Activated T-cell treated with anti-CD3 and anti-CD28 coated beads for 1 hour (primary cell): ENCODE results near the gene FRMPD4.

Source experiments
- DNase-seq: peaks from one replicate; pipeline ENCODE4 v3.0.0-alpha.2; 2020; ENCODE audit warnings: low read depth

Gene FRMPD4

DNA sequence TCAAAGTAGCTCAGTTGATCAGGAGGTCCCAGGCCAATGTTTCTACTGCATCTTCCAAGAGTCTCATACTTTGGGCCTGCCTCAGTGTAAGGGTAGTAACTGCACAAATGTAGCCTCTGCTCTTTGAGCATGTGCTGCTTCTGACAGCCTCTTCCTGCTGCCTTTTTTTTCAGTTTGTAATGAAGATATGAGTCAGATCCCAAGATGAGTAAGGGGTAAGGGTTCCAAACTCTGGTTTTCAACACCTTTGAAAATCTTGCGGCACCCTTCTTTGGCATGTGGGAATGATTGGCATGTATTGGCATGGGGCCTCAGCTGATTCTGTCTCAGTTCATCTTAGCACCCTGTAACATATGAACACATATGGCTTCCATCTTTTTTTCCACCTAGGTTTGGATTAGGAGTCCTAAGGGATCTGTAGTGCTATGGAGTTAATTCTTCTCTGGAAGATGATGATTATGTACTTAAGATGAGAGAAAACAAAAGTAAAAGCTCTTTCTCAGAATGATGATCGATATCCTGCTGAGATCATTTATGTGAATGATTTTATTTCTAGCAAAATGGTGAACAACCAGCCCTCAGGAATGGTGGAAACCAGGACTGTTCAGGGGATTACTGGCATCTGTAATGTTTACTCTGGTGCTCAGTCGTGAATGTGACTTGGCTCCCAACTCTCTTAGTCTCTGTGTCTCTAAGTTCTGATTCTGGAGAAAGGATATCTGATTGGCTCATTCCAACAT is 534.3 kb downstream of the FRMPD4 start:
- no peak for DNase-seq

DNA sequence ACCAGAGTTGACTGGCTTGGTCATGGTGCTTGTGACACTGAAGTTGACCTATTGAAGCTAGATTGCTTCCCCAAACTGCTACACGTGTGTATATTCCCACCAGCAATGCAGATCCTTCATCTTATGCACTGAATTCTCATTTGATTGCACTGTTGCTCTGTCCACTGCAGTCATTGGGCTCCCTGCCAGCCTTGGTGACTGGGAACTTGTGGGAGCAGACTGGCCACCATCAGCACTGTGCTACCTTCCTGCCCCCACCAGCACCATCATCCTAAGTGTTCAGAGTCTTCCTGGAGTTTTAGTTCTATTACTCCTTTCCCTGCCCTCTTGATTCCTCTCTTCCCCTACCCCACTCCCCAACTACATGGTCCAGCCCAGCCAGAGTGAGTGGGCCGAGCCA is 535.2 kb downstream of the FRMPD4 start:
- no peak for DNase-seq

DNA sequence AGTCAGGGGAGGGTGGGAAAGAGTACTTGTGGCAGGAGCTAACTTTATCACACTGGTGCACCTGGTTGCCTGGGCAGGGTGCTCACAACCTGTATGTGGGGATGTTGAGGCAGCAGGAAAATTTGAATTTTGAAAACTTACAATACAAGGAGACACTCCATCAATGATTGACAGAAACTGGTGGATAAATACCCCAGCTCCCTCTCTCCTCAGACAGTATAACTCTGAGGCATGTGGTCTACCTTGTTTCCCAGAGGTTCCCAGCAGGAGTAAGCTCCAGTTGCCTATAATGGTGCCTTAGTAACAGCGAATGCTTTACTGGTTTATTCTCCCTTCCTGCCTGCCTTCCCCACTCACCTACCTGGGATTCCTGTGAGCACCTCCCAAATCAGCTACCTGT is 541.2 kb downstream of the FRMPD4 start:
- DNase-seq = no peak

DNA sequence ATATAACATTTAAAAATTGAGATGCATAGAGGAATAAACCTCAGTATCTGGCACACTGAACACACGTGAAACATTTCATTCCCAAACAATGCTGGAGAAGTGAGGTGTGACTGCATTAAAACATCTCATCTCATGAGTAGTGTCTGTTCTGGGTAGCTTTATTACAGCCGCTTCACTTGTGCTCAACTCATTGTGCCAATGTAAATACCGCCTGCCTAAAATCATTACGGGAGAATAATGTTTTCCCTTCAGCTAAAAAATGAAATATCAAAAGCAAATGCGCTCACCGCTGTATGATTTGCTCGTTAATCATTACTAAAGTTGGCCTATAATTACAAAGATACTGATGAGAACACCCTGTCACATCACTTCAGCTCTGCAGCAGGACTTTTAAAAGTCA is 542.8 kb downstream of the FRMPD4 start:
- DNase-seq = no peak

- no peak for DNase-seq
These were observed 547.3 kb downstream of the FRMPD4 start for GRCh38 chrX:12685541-12685940.

GRCh38 chrX:12686331-12686730 is 548.1 kb downstream of the FRMPD4 start:
- no peak for DNase-seq

DNA sequence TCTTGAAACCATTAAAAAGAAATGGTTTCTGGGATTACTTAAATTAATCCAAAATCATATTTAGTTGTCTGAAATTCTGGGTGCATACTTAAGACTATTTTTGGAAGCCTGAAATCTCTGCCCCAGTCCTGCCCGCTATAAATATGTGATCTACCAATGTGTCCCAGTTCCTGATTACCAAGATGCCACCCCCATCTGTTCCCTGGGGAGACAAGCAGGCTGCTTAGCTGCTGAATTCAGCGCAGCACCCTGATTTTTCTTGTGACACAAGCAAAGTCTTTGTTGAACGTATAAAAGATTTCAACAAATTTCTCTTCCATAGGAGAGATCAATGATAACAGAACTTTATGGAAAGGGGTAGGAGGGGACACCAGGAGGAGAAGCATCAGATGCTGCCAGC is 552.4 kb downstream of the FRMPD4 start:
- DNase-seq = no peak

- no peak for DNase-seq
These were observed 555.5 kb downstream of the FRMPD4 start for GRCh38 chrX:12693754-12694153.

DNA sequence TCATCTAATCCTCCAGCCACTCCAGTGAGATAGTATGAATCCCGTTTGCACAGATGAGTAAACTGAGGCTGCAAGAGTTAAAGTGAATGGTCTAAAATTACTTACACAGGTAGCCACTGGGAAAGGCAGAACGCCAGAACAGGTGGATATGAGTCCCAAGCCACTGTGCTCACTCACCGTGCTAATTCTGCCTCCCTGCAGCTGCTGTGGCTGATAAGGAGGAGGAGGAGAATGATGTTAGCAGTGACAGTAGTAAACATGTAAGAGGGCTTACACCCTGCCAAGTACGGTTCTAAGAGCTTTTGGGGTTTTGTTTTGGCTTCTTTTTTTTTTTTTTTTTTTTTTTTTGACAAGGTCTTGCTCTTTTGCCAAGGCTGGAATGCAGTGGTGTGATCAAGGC is 562.5 kb downstream of the FRMPD4 start:
- DNase-seq = no peak

GRCh38 chrX:12701628-12702027 is 563.4 kb downstream of the FRMPD4 start:
- DNase-seq = no peak

DNA sequence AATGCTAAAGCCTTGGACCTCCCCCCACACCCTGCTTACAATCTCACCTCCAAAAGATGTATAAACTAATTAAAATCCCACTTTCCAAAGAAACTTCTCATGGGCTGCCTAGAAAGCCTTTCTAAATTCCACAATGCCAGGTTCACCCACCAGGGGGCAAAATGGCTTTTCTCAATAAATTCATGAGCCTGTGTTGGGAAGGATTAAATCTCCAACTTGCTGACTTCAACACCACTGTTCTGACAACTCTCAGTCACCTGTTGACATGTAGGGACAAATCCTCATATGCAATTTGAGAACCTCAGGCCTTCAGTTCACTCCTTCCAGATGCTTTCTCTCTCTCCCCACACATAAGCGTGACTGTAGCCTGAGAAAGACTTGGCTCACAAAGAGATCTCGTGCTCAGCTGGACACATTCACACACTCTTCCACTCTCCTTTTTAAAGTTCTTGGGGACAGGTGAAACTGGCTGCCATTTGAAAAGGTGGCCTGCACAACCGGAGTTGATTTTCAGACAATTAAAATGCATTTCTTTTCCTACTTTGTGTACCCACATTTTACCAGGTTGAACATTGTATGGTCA is 564.3 kb downstream of the FRMPD4 start:
- no peak for DNase-seq

GRCh38 chrX:12704706-12705105 is 566.4 kb downstream of the FRMPD4 start:
- DNase-seq = no peak

DNA sequence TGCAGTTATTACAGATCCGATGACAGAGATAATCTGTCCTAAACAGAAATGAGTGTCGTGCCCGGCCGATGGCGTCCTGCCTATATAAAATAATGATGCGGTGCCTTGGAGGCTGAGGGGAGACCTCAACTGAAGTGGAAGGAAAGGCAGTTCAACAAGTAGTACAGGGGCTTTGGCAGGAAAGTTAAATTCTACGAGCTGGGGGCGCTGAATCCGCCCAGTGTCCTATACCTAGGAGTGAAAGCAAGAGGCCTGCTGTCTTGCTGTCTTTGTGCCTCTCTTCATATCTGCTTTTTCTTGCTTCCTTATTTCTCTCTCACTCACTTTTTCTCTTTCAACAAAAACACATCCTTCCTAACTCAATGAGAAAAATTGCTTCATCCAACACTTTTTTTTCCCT is 570.8 kb downstream of the FRMPD4 start:
- DNase-seq = no peak

- no peak for DNase-seq
These were observed 573.3 kb downstream of the FRMPD4 start for GRCh38 chrX:12711435-12712040.

GRCh38 chrX:12716574-12716973 is 578.3 kb downstream of the FRMPD4 start:
- no peak for DNase-seq

DNA sequence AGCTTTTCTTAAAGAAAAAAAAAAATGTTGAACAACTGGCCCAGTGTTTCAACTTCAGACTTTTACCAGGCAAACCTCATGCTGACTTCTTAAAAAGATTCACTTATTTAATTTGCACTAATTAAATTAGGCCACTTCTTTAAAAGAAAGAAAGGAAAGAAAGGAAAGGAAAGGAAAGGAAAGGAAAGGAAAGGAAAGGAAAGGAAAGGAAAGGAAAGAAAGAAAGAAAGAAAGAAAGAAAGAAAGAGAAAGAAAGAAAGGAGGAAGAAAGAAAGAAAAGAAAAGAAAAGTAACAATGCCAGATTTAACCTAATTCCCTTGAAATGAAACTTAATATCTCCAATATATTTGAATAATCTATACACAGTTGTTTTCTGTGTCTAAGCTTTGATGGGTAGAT is 581.6 kb downstream of the FRMPD4 start:
- no peak for DNase-seq

DNA sequence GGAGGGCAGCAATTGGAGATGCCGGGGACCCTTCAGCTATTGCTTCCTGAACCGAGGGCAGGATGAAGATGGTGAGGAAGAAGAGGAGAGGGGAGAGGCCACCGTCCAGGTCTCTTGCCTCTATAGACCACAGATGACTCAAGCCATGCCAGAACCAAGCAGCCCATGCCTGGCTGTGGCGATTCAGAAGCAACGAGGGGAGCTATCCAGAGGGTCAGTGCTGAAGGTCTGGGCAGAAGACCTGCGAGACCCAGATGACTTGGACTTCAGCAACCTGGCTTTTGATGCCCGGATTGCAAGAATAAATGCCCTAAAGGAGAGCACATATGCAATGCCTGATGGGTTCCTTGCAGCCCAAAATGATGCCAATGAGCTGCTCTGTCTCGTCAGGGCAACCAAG is 582.8 kb downstream of the FRMPD4 start:
- DNase-seq = no peak

DNA sequence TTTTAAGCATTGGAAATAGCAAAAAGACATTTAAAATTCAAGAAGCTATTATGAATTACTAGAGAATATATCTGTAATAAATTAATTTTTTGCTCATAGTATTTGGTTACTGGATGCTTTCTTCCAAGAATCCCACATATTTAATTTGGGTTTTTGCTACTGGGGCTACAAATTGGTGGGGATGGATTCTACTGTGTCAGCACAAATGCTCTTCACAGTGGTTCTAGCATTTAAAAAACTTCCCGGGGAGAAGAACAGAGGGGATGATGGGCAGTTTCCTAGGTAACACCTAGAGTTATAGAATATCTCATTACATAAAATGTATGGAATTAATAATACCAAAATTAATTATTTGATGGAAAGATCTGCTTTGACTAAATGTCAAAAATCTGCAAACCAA is 584.0 kb downstream of the FRMPD4 start:
- no peak for DNase-seq

DNA sequence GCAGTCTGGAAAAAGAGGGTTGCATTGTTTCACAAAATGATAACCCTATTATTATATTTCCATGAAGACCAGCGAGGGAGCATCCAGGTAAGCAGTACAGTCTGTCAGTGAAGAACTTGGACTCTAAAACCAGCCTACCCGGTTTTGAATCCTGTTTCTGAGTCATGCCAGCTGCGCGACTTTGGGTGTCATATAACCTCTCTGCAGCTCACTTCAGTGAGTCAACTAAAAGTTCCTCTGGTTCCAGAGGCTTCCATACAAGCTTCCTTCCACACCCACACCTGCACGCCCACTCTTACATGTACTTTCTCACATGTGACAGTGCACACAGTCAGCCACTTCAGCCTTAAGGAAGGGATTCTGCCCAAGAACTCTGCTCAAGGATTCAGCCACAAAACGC is 603.1 kb downstream of the FRMPD4 start:
- DNase-seq = no peak

- DNase-seq = no peak
These were observed 609.2 kb downstream of the FRMPD4 start for GRCh38 chrX:12747433-12747832.

- no peak for DNase-seq
These were observed 613.6 kb downstream of the FRMPD4 start for GRCh38 chrX:12751887-12752286.

DNA sequence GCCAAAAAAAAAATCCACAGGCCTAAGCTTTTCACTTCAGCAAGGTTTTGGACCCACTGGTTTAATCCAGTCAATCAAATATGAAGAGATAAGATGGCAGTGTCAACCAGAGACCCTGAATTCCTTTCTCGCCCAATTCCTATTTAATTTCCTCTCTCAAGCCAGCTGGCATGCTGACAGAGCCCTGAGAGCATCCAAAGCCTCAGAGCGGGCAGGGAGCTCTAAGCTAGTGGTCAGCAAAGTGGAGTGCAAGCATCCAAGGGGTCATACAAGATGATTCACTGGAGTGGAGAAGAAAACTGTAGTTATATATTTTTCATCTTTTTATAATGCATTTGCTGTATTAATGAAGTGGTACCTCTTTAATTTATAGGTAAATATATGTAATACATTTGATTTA is 615.1 kb downstream of the FRMPD4 start:
- no peak for DNase-seq

GRCh38 chrX:12758291-12758690 is 620.0 kb downstream of the FRMPD4 start:
- no peak for DNase-seq

GRCh38 chrX:12767856-12768255 is 629.6 kb downstream of the FRMPD4 start:
- DNase-seq = no peak
